MM.1S (cell line): ENCODE results near the gene NQO2.

Source experiments
- DNase-seq: peaks from one replicate; pipeline ENCODE4 v3.0.0-alpha.2; 2015
- H2AFZ ChIP-seq: fragments of 300-600 bp; sonication (generic); 2 replicates; pipeline ENCODE4 v1.6.0; 2016; ENCODE audit warnings: antibody characterized with exemption, low read length
- H3F3A ChIP-seq: fragments of 300-600 bp; sonication (generic); 2 replicates; pipeline ENCODE4 v1.6.1; 2016; ENCODE audit warnings: mild to moderate bottlenecking, antibody characterized with exemption, low read length, moderate library complexity, mixed read lengths; ENCODE audit not compliant: insufficient read depth
- H3K27ac ChIP-seq: fragments of 300-600 bp; sonication (generic); 2 replicates; pipeline ENCODE4 v1.5.1; 2016; ENCODE audit warnings: mild to moderate bottlenecking, low read length
- H3K27me3 ChIP-seq: fragments of 300-600 bp; sonication (generic); replicated peaks from 2 replicates; pipeline ENCODE4 v1.6.0; 2016; ENCODE audit warnings: low read length; ENCODE audit not compliant: insufficient read depth
- H3K36me3 ChIP-seq: fragments of 300-600 bp; sonication (generic); replicated peaks from 2 replicates; pipeline ENCODE4 v1.6.1; 2016; ENCODE audit warnings: mild to moderate bottlenecking, low read length, mixed read lengths; ENCODE audit not compliant: insufficient read depth
- H3K4me1 ChIP-seq: fragments of 300-600 bp; sonication (generic); 2 replicates; pipeline ENCODE4 v1.6.1; 2016; ENCODE audit warnings: low read length, mixed read lengths
- H3K4me2 ChIP-seq: fragments of 300-600 bp; sonication (generic); 2 replicates; pipeline ENCODE4 v1.6.0; 2016; ENCODE audit warnings: low read depth, low read length
- H3K4me3 ChIP-seq: fragments of 300-600 bp; sonication (generic); 2 replicates; pipeline ENCODE4 v1.5.1; 2016; ENCODE audit warnings: low read length, mixed read lengths
- H3K79me2 ChIP-seq: fragments of 300-600 bp; sonication (generic); 2 replicates; pipeline ENCODE4 v1.6.1; 2016; ENCODE audit warnings: mixed run types, low read length, mixed read lengths
- H3K9ac ChIP-seq: fragments of 300-600 bp; sonication (generic); 2 replicates; pipeline ENCODE4 v1.6.1; 2016; ENCODE audit warnings: low read length, mixed read lengths
- H3K9me2 ChIP-seq: fragments of 300-600 bp; sonication (generic); replicated peaks from 2 replicates; pipeline ENCODE4 v1.6.1; 2016; ENCODE audit warnings: mild to moderate bottlenecking, low read length, mixed read lengths; ENCODE audit not compliant: insufficient read depth
- H3K9me3 ChIP-seq: fragments of 300-600 bp; sonication (generic); replicated peaks from 2 replicates; pipeline ENCODE4 v1.6.1; 2016; ENCODE audit warnings: mild to moderate bottlenecking, low read length, mixed read lengths; ENCODE audit not compliant: insufficient read depth
- H4K20me1 ChIP-seq: fragments of 300-600 bp; sonication (generic); 2 replicates; pipeline ENCODE4 v1.6.1; 2016; ENCODE audit warnings: mild to moderate bottlenecking, low read length, moderate library complexity, mixed read lengths; ENCODE audit not compliant: insufficient read depth
- CTCF ChIP-seq: fragments of 300-600 bp; sonication (generic); IDR thresholded peaks from 2 replicates; pipeline ENCODE4 v1.5.1; 2016; ENCODE audit warnings: antibody characterized with exemption, low read length, mixed read lengths
- EZH2 ChIP-seq: fragments of 300-600 bp; sonication (generic); optimal IDR thresholded peaks from 2 replicates; pipeline ENCODE3; 2017; ENCODE audit warnings: low read depth, mild to moderate bottlenecking, antibody characterized with exemption, low read length, mixed read lengths
- EZH2phosphoT487 ChIP-seq: fragments of 300-600 bp; sonication (generic); IDR thresholded peaks from 2 replicates; pipeline ENCODE4 v1.6.1; 2018; ENCODE audit warnings: antibody characterized with exemption, low read length

Gene NQO2

GRCh38 chr6:2952557-2953095 lies 47.1 kb upstream of the NQO2 start:
- Histone ChIP-seq H3K4me3 (no peak overlapping the region), H3K9me3 (no peaks in the 10 kb centered on the region), H3F3A (peaks cover 5% of the 10 kb centered on the region; the same call in 1 of the 2 replicates), H3K4me2 (no peak overlapping the region), H3K27ac (no peak overlapping the region), H3K9ac (no peak overlapping the region), H2AFZ (no peak overlapping the region), H3K36me3 (no peaks in the 10 kb centered on the region), H3K27me3 (no peaks in the 10 kb centered on the region), H3K9me2 (no peaks in the 10 kb centered on the region), H3K4me1 (peaks cover 10% of the 10 kb centered on the region), H4K20me1 (no peaks in the 10 kb centered on the region), H3K79me2 (no peaks in the 10 kb centered on the region)
- peak; percentile 34 for DNase-seq
- TF ChIP-seq EZH2phosphoT487 (no peak), EZH2 (no peak), CTCF (peak; percentile 81)

DNA sequence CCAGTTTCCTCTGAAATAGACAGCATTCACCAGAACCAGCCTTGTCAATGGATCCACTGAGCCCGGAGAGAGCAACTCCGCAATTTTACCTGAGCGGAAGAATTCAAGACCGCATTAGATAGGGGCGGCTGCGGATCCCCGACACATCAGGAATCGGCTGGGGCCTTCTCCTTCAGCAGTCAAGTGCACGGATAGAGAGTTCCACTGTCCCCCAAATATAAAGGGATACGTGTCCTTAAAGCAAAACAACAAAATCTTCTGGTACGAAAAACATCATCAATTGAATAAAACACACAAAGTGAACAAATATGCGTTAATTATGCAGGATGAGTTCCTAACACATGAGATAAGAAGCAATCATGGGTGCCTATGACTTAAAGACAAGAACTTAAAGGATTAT lies 46.6 kb upstream of the NQO2 start:
- Histone ChIP-seq H3K4me1 (peaks cover 5% of the 10 kb centered on the region), H2AFZ (no peak overlapping the region), H3K9me3 (no peaks in the 10 kb centered on the region), H3F3A (peaks cover under 1% of the 10 kb centered on the region; the same call in 1 of the 2 replicates), H3K79me2 (no peaks in the 10 kb centered on the region), H3K9ac (no peak overlapping the region), H3K36me3 (no peaks in the 10 kb centered on the region), H3K4me2 (no peak overlapping the region), H3K4me3 (no peak overlapping the region), H3K27ac (no peak overlapping the region), H4K20me1 (no peaks in the 10 kb centered on the region), H3K27me3 (no peaks in the 10 kb centered on the region), H3K9me2 (no peaks in the 10 kb centered on the region)
- TF ChIP-seq EZH2phosphoT487 (no peak), CTCF (no peak), EZH2 (no peak)
- no peak for DNase-seq

GRCh38 chr6:2956930-2957685 lies 42.6 kb upstream of the NQO2 start:
- no peaks in the 10 kb centered on the region for H4K20me1 ChIP-seq
- no peaks in the 10 kb centered on the region for H3K79me2 ChIP-seq
- TF ChIP-seq EZH2phosphoT487 (no peak), EZH2 (no peak), CTCF (no peak)
- H2AFZ ChIP-seq: no peak overlapping the region
- no peak overlapping the region for H3K27ac ChIP-seq
- H3K4me1 ChIP-seq: peaks cover 2% of the 10 kb centered on the region
- no peak overlapping the region for H3K9ac ChIP-seq
- no peaks in the 10 kb centered on the region for H3K9me2 ChIP-seq
- DNase-seq: no peak
- no peak overlapping the region for H3K4me3 ChIP-seq
- H3K27me3 ChIP-seq: no peaks in the 10 kb centered on the region
- no peaks in the 10 kb centered on the region for H3K36me3 ChIP-seq
- no peaks in the 10 kb centered on the region for H3K9me3 ChIP-seq
- no peak overlapping the region for H3K4me2 ChIP-seq
- no peaks in the 10 kb centered on the region for H3F3A ChIP-seq
